ENCODE data around the gene DIAPH3.

Gene DIAPH3

DNA sequence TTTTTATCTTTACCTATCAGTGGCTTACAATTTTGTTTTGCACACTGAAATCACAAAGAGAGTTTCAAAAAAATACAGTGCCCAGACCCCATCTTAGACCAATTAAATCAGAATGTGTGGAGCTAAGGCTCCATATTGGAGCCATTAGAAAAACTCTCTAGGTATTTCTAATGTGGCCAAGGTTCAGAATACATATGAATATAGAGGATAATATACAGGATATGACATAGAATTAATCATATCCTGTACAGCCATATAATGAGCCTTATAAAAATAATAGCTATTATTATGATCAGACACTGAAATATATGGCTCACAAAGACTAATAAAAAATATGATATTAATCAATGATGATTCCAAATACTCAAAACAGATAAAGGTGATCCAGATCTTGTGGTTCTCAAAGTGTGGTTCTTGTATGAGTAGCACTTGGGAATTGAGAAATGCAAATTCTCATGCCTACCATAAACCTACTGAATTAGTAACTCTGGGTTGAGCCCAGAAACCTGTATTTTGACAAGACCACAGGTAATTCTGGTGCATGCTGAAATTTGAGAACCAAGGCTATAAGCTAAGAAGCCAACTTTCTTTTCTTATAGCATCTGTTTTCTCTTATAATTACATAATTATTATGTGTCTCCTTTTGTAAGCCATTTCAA, 408.0 kb downstream of the DIAPH3 start:
- H3K27ac ChIP-seq (ENCODE audit: low read depth, low read length) = no peak overlapping the region
- no peak overlapping the region for H3K4me3 ChIP-seq (ENCODE audit: low read length)
- peaks cover 2% of the 10 kb centered on the region for H3K4me1 ChIP-seq (ENCODE audit: control insufficient read depth, insufficient read depth, low read length)
- no peaks in the 10 kb centered on the region for H3K27me3 ChIP-seq (ENCODE audit: control insufficient read depth, insufficient read depth, low read length)
- no peaks in the 10 kb centered on the region for H3K36me3 ChIP-seq (ENCODE audit: control insufficient read depth, insufficient read depth, low read length)
- H3K9ac ChIP-seq (ENCODE audit: low read length) = no peak overlapping the region

DNA sequence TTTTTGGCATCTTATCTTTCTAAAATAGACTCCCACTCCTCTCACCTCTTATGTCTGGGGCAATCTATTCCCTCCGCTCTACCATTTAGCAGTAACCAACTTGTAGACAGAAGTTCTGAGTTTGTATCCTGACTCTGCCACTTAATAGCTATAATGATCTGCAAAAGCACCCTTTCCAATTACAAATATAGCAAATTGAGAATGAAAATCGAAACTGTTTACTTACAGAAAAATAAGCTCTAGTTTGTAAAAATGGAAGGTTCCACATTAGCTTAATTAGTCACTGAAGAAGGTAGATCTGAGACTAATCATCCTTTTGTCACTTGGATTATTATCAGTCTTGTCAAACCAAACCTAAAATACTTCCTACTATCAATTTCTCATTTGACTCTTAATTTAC, 409.3 kb downstream of the DIAPH3 start:
- H3K27ac ChIP-seq (ENCODE audit: low read depth, low read length) = no peak overlapping the region
- peaks cover 4% of the 10 kb centered on the region for H3K4me1 ChIP-seq (ENCODE audit: control insufficient read depth, insufficient read depth, low read length)
- H3K36me3 ChIP-seq (ENCODE audit: control insufficient read depth, insufficient read depth, low read length) = no peaks in the 10 kb centered on the region
- H3K4me3 ChIP-seq (ENCODE audit: low read length) = no peak overlapping the region
- no peaks in the 10 kb centered on the region for H3K27me3 ChIP-seq (ENCODE audit: control insufficient read depth, insufficient read depth, low read length)
- H3K9ac ChIP-seq (ENCODE audit: low read length) = no peak overlapping the region

DNA sequence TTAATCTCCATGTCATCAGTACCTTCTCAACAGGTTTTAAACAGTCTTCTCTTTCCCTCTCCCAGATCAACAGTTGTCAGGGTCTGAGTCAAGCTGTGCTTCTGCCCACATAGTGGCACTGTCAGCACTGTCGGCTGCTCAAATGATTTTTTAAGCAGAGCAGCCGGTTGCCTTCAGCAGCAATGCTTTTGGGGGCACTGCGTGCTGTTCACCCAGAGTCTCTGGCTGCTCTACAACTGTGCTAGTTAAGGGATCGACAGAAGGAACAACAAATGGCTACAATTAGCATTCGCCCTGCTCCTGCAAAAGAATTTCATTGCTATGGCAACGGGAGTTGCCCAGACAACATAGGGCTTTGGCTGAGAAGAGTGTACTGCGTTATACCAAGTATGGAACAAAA, 412.9 kb downstream of the DIAPH3 start:
- H3K9ac ChIP-seq (ENCODE audit: low read length) = no peak overlapping the region
- no peak overlapping the region for H3K27ac ChIP-seq (ENCODE audit: low read depth, low read length)
- H3K4me1 ChIP-seq (ENCODE audit: control insufficient read depth, insufficient read depth, low read length) = peaks cover 4% of the 10 kb centered on the region
- no peak overlapping the region for H3K4me3 ChIP-seq (ENCODE audit: low read length)
- H3K36me3 ChIP-seq (ENCODE audit: control insufficient read depth, insufficient read depth, low read length) = no peaks in the 10 kb centered on the region
- no peaks in the 10 kb centered on the region for H3K27me3 ChIP-seq (ENCODE audit: control insufficient read depth, insufficient read depth, low read length)

DNA sequence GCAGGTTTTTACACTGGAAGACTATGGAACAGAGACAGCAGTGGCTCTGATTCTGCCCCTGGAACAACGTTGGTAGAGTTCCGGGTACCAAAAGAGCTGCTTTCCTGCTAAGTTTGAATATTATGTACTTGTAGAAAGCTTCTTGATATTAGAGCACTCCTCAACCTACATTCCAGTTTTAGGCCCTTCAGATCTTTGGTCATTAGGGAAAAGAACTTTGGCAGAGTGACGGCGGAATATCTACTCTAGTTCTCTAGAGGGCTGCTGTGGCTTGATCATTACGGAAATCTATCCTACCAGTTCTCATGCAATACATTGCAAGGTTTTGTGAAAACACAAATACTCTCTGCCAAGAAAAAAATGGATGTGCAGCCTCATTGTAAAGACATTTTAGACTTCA, 415.7 kb downstream of the DIAPH3 start:
- H3K27me3 ChIP-seq (ENCODE audit: control insufficient read depth, insufficient read depth, low read length) = no peaks in the 10 kb centered on the region
- no peaks in the 10 kb centered on the region for H3K36me3 ChIP-seq (ENCODE audit: control insufficient read depth, insufficient read depth, low read length)
- H3K9ac ChIP-seq (ENCODE audit: low read length) = no peak overlapping the region
- no peak overlapping the region for H3K27ac ChIP-seq (ENCODE audit: low read depth, low read length)
- no peak overlapping the region for H3K4me3 ChIP-seq (ENCODE audit: low read length)
- peaks cover 4% of the 10 kb centered on the region for H3K4me1 ChIP-seq (ENCODE audit: control insufficient read depth, insufficient read depth, low read length)

DNA sequence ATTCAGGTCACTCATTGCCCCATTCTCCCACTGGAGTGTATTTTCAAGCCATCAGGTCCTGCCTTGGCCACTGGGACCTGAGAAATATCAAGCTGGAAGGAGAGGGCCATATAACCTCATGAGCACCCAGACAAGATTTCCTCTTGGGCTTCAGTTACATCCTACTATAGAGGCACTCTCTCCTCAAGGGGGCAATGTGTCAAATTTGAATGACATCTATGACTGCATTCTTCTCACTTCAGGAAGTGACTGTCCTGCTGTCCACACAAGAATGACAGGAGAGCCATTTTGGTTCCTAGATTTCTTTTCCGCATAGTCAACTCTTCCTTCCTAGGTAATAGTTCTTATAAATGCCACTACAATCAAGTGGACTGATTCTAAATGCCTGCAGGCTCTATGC, 416.2 kb downstream of the DIAPH3 start:
- Histone ChIP-seq H3K36me3 (ENCODE audit: control insufficient read depth, insufficient read depth, low read length) (no peaks in the 10 kb centered on the region), H3K4me3 (ENCODE audit: low read length) (no peak overlapping the region), H3K27me3 (ENCODE audit: control insufficient read depth, insufficient read depth, low read length) (no peaks in the 10 kb centered on the region), H3K9ac (ENCODE audit: low read length) (no peak overlapping the region), H3K27ac (ENCODE audit: low read depth, low read length) (no peak overlapping the region), H3K4me1 (ENCODE audit: control insufficient read depth, insufficient read depth, low read length) (peaks cover 4% of the 10 kb centered on the region)

DNA sequence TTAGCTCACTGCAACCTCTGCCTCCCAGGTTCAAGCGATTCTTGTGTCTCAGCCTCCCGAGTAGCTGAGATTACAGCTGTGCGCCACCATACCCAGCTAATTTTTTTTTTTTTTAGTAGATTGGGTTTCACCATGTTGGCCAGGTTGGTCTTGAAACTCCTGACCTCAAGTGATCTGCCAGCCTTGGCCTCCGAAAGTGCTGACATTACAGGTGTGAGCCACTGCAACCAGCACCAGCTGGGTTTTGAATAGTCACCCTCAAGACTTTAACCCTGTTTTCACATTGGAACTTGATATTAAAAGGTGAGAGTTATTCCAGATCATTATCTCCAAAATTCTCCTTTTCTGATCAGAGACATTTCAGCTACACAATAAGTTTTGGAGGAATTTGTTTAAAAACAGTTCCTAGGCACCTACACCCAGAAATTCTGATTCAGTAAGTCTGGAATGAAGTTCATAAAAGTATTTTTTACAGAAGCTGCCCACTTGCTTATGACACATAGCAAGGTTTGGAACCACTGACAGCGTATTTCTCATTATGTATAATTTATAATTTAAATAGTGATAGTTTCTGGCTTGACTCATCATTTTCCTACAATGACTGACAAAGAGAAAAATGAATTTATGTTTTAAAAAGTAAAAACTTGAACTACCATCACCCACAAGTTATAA, 417.3 kb downstream of the DIAPH3 start:
- Histone ChIP-seq H3K36me3 (ENCODE audit: control insufficient read depth, insufficient read depth, low read length) (no peaks in the 10 kb centered on the region), H3K4me3 (ENCODE audit: low read length) (no peak overlapping the region), H3K27me3 (ENCODE audit: control insufficient read depth, insufficient read depth, low read length) (no peaks in the 10 kb centered on the region), H3K4me1 (ENCODE audit: control insufficient read depth, insufficient read depth, low read length) (peaks cover 4% of the 10 kb centered on the region), H3K9ac (ENCODE audit: low read length) (no peak overlapping the region), H3K27ac (ENCODE audit: low read depth, low read length) (no peak overlapping the region)

DNA sequence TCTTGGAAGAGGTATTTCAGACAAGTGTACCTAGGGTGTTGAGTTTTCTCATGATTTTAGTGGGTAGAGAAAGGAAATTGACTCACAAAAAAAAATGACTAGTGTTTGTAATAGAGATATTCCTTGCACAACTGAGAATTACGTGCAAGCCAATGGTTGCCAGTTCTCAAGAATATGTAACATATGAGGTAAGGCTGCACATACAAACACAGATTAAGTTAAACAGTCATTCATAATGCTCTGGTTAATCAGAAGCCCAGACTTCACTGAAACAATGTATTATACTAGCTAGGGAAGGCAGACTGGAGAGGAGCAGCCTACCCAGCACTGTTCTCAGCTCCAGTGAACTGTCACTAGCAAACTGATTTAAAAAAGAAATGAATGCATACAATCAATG, 418.3 kb downstream of the DIAPH3 start:
- H3K36me3 ChIP-seq (ENCODE audit: control insufficient read depth, insufficient read depth, low read length) = no peaks in the 10 kb centered on the region
- no peak overlapping the region for H3K27ac ChIP-seq (ENCODE audit: low read depth, low read length)
- no peak overlapping the region for H3K4me3 ChIP-seq (ENCODE audit: low read length)
- no peak overlapping the region for H3K9ac ChIP-seq (ENCODE audit: low read length)
- H3K4me1 ChIP-seq (ENCODE audit: control insufficient read depth, insufficient read depth, low read length) = no peaks in the 10 kb centered on the region
- no peaks in the 10 kb centered on the region for H3K27me3 ChIP-seq (ENCODE audit: control insufficient read depth, insufficient read depth, low read length)

DNA sequence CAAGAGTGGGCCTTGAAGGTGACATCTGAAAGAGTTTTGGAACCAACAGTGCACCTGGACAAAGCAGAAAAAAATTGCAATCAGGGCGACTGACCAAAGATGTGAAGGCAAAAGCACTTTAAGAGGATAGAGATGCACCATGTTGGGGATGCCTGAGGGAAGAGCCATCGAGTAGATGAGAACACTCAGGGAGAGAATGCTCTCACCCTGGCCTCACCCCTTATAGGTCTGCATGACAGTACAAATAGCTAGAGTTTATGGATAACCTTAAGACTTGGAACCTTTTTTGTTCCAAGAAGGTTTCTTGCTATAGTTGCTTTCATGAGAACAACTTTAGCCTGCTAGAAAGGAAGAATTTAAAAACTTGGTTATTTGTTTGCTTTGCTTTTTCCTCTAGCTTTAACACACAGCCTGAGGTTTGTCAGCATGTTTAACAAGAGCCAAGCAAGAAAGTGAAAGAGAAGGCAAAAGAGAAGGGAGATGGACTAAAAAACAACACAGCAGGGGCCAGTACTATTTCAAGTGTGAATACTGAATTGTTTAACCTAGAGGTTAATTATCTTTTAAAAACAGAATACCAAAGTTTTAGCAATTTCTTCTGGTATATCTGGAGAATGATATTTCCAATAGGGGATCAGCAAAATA, 418.9 kb downstream of the DIAPH3 start:
- Histone ChIP-seq H3K9ac (ENCODE audit: low read length) (no peak overlapping the region), H3K36me3 (ENCODE audit: control insufficient read depth, insufficient read depth, low read length) (no peaks in the 10 kb centered on the region), H3K4me1 (ENCODE audit: control insufficient read depth, insufficient read depth, low read length) (no peaks in the 10 kb centered on the region), H3K27ac (ENCODE audit: low read depth, low read length) (no peak overlapping the region), H3K27me3 (ENCODE audit: control insufficient read depth, insufficient read depth, low read length) (no peaks in the 10 kb centered on the region), H3K4me3 (ENCODE audit: low read length) (no peak overlapping the region)

DNA sequence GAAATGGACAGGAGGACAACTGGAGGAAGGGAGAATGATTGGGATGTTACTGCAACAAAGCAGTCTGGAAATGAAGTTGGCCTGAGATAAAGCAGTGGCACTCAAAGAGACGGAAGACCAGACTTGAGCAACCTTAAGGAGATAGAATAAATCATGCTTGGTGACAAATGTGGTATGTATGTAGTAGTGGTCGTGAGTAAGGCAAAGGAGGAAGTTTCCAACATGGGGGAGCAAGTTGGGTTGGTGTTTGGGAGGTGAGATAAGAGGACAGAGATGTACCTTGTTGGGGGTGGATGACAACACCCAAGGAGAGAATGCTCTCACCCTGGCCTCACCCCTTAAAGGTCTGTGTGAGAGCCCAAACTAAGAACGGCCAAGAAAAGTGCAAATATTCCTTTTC, 420.5 kb downstream of the DIAPH3 start:
- H3K4me3 ChIP-seq (ENCODE audit: low read length) = no peak overlapping the region

DNA sequence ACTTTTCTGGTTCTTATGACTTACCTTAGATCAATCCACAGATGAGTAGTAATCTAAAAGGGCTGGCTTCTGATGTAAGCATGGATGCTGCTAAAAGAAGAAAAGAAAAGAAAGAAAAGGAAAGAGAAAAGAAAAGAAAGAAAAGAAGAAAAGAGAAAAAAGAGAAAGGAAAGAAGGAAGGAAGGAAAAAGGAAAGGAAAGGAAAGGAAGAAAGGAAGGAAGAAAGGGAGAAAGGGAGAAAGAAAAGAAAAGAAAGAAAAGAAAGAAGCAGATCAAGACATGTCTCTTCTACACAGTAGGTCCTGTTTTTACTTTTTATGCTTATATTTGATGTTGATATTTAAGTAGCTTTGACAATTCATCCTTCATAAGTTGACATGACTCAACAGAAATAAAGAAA, 421.3 kb downstream of the DIAPH3 start:
- H3K9ac ChIP-seq (ENCODE audit: low read length) = no peak overlapping the region
- no peak overlapping the region for H3K27ac ChIP-seq (ENCODE audit: low read depth, low read length)
- H3K4me1 ChIP-seq (ENCODE audit: control insufficient read depth, insufficient read depth, low read length) = no peaks in the 10 kb centered on the region
- H3K4me3 ChIP-seq (ENCODE audit: low read length) = no peak overlapping the region
- no peaks in the 10 kb centered on the region for H3K36me3 ChIP-seq (ENCODE audit: control insufficient read depth, insufficient read depth, low read length)
- H3K27me3 ChIP-seq (ENCODE audit: control insufficient read depth, insufficient read depth, low read length) = no peaks in the 10 kb centered on the region

More for the DNA sequence above, 420.5 kb downstream of the DIAPH3 start:
- H3K4me1 ChIP-seq (ENCODE audit: control insufficient read depth, insufficient read depth, low read length) = no peaks in the 10 kb centered on the region
- H3K27me3 ChIP-seq (ENCODE audit: control insufficient read depth, insufficient read depth, low read length) = no peaks in the 10 kb centered on the region
- no peak overlapping the region for H3K27ac ChIP-seq (ENCODE audit: low read depth, low read length)
- H3K9ac ChIP-seq (ENCODE audit: low read length) = no peak overlapping the region
- no peaks in the 10 kb centered on the region for H3K36me3 ChIP-seq (ENCODE audit: control insufficient read depth, insufficient read depth, low read length)

DNA sequence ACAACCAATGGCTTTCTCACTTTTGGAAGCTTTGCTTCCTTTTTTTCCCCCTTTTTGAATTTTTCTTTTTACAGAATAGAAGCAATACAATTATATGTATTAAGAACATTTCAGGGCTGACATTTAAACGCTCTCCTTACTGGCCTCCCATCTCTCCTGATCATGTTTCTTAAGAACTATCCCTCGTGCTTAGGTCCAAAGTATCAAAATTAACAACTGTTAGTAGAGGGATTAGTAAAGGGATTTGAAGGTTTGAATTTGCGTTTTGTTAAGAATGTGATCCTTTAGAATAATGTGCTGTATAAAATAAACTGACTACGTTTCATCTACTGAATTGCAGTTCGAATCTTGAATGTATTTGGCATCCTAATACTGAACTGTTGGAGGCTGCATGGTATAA, 424.8 kb downstream of the DIAPH3 start:
- Histone ChIP-seq H3K27me3 (ENCODE audit: control insufficient read depth, insufficient read depth, low read length) (no peaks in the 10 kb centered on the region), H3K27ac (ENCODE audit: low read depth, low read length) (no peak overlapping the region), H3K9ac (ENCODE audit: low read length) (no peak overlapping the region), H3K36me3 (ENCODE audit: control insufficient read depth, insufficient read depth, low read length) (no peaks in the 10 kb centered on the region), H3K4me3 (ENCODE audit: low read length) (no peak overlapping the region), H3K4me1 (ENCODE audit: control insufficient read depth, insufficient read depth, low read length) (no peaks in the 10 kb centered on the region)

DNA sequence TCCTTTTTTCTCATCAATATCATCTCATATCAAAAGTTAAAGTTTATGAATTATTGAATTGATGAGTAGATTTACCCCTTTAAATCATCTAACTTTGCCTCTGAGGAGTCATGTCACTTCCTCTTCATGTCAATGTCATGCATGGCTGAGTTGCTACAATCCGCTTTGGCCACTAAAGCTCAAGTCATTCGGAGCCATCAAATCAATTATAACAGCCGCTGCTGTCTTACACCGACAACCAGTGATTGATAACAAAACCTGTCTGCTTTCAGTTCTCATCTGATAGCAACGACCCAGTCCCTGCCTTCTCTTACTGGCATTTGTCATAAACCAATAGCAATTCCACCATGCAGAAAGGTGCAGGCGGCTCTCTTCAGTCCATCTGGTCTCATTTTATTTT, 429.3 kb downstream of the DIAPH3 start:
- no peak overlapping the region for H3K27ac ChIP-seq (ENCODE audit: low read depth, low read length)
- no peaks in the 10 kb centered on the region for H3K36me3 ChIP-seq (ENCODE audit: control insufficient read depth, insufficient read depth, low read length)
- H3K9ac ChIP-seq (ENCODE audit: low read length) = no peak overlapping the region
- no peak overlapping the region for H3K4me3 ChIP-seq (ENCODE audit: low read length)
- no peaks in the 10 kb centered on the region for H3K4me1 ChIP-seq (ENCODE audit: control insufficient read depth, insufficient read depth, low read length)
- no peaks in the 10 kb centered on the region for H3K27me3 ChIP-seq (ENCODE audit: control insufficient read depth, insufficient read depth, low read length)

DNA sequence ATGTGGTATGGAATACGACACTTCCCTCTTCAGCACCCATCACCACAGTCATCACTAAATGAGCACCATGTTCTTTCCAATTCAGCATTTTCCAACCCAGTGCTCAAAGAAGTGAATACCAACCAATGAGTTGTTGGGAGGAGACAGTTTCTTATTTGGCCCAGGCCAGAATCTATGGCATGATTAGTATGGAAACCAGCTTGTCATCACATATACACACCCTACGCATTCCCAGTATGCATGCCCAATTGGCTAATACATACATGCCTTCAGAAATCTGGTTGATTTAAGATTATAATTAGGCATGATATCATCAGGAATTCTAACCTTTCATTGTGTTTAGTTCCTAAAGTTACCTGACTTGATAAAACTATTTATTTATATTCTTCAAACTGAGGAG, 430.0 kb downstream of the DIAPH3 start:
- H3K4me1 ChIP-seq (ENCODE audit: control insufficient read depth, insufficient read depth, low read length) = no peaks in the 10 kb centered on the region
- H3K27me3 ChIP-seq (ENCODE audit: control insufficient read depth, insufficient read depth, low read length) = no peaks in the 10 kb centered on the region
- no peak overlapping the region for H3K27ac ChIP-seq (ENCODE audit: low read depth, low read length)
- no peak overlapping the region for H3K4me3 ChIP-seq (ENCODE audit: low read length)
- no peak overlapping the region for H3K9ac ChIP-seq (ENCODE audit: low read length)
- H3K36me3 ChIP-seq (ENCODE audit: control insufficient read depth, insufficient read depth, low read length) = no peaks in the 10 kb centered on the region

Data from rectal smooth muscle tissue (tissue), 1 donor.